COLO829 (cell line): Measurements from ENCODE around the gene FBXL13.
A peak's percentile ranks its signal among the peaks of the same experiment; 100 is the strongest.
"Not testable (repeated sequence)": the region's sequence is repeated elsewhere in the genome, so short reads cannot be mapped to it uniquely, and the experiment has no call there.

ENCODE experiments used
- DNase-seq: peaks from one replicate; pipeline ENCODE4 v3.0.0; 2012; ENCODE audit warnings: low spot score

FBXL13 gene

GRCh38 chr7:102983602-102984001 lies 91.0 kb downstream of the FBXL13 start:
- peak; percentile 54 for DNase-seq

GRCh38 chr7:102982235-102982634 lies 92.4 kb downstream of the FBXL13 start:
- no peak for DNase-seq

DNA sequence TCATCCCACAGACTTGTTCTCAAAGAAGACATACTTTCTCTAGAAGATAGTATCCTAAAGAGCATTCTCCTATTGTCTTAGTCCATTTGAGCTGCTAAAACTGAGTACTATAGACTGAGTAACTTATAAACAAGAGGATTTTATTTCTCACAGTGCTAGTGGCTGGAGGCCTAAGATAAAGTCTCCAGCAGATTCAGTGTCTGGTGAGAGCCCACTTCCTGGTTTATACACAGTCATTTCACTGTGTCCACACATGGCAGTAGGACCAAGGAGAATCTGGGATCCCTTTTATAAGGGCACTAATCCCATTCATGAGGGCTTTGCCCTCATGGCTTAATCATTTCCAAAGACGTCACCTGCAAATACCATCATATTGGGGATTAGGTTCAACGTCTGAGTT lies 93.1 kb downstream of the FBXL13 start:
- DNase-seq = no peak

DNA sequence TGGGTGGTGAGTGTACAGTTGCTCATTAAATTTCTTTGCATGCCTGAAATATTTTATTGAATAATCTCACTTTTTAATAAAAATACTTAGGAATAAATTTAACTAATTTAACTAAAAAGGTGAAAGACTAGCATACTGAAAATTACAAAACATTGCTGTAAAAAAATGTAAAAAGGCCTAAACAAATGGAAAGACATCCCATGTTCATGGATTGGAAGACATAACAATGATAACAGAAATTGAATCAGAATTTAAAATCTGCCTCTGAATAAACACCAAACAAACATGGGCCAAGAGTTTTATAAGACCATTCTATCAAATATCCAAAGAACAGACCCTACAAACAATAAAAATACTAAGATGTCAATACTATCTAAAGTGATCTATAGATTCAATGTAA lies 94.9 kb downstream of the FBXL13 start:
- DNase-seq = no peak

GRCh38 chr7:102978284-102978683 lies 96.3 kb downstream of the FBXL13 start:
- DNase-seq = no peak

DNA sequence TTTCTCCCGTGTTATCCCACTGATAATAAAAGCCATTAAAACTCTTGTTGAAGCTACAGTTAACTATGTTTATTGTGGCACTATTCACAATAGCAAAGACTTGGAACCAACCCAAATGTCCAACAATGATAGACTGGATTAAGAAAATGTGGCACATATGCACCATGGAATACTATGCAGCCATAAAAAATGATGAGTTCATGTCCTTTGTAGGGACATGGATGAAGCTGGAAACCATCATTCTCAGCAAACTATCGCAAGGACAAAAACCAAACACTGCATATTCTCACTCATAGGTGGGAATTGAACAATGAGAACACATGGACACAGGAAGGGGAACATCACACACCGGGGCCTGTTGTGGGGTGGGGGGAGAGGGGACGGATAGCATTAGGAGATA lies 97.0 kb downstream of the FBXL13 start:
- not testable (repeated sequence) for DNase-seq

DNA sequence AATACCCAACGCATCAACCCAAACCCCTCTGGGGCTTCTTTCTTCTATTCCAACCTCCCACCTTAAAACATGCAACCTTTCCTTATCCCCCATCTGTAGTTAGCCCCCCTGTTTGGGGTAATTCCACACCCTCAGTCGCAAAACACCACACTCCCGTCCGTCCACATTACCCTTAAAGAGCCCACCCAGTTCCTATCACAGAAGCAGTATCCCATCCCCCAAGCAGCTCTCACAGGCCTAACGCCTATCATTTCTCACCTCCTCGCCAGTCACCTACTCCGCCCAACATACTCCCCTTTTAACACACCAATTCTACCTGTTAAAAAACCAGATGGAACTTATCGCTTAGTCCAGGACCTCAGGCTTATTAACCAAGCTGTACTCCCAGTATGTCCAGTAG lies 98.1 kb downstream of the FBXL13 start:
- DNase-seq = no peak

- DNase-seq = no peak
These were observed 98.7 kb downstream of the FBXL13 start for GRCh38 chr7:102975854-102976253.

- DNase-seq = no peak
These were observed 100.0 kb downstream of the FBXL13 start for GRCh38 chr7:102974366-102975236.

GRCh38 chr7:102973096-102973802 lies 101.3 kb downstream of the FBXL13 start:
- DNase-seq = no peak

GRCh38 chr7:102967798-102968197 lies 106.8 kb downstream of the FBXL13 start:
- no peak for DNase-seq

DNA sequence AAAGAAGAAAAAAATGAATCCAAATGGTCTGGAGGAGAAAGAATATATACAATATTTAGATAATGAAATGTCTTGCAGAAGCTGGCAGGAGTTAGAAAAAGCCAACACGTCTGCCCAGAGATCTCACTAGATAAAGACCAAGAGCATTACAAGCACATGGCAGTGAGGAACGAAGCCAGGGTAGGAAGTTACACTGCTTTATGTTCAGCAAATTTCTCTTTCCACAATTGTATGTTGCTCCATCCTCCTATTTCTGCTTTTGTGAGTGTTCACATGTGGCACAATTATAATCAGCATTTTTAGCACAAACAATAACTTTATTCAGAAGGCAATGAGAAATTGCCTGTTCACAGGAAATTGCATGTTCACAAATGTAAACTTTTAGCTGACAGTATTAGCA lies 108.1 kb downstream of the FBXL13 start:
- no peak for DNase-seq

DNA sequence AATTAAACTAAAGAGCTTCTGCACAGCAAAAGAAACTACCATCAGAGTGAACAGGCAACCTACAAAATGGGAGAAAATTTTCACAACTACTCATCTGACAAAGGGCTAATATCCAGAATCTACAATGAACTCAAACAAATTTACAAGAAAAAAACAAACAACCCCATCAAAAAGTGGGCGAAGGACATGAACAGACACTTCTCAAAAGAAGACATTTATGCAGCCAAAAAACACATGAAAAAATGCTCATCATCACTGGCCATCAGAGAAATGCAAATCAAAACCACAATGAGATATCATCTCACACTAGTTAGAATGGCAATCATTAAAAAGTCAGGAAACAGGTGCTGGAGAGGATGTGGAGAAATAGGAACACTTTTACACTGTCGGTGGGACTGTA lies 112.6 kb downstream of the FBXL13 start:
- DNase-seq = not testable (repeated sequence)

DNA sequence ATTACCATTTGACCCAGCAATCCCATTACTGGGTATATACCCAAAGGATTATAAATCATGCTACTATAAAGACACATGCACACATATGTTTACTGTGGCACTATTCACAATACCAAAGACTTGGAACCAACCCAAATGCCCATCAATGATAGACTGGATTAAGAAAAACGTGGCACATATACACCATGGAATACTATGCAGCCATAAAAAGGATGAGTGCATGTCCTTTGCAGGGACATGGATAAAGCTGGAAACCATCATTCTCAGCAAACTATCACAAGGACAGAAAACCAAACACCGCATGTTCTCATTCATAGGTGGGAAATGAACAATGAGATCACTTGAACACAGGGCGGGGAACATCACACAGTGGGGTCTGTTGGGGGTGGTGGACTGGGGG lies 116.6 kb downstream of the FBXL13 start:
- not testable (repeated sequence) for DNase-seq

DNA sequence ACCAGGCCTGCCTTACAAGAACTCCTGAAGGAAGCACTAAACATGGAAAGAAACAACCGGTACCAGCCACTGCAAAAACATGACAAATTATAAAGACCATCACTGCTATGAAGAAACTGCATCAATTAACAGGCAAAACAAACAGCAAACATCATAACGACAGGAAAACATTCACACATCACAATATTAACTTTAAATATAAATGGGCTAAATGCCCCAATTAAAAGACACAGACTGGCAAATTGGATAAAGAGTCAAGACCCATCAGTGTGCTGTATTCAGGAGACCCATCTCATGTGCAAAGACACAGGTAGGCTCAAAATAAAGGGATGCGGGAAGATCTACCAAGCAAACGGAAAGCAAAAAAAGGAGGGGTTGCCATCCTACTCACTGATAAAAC lies 120.2 kb downstream of the FBXL13 start:
- DNase-seq = not testable (repeated sequence)

DNA sequence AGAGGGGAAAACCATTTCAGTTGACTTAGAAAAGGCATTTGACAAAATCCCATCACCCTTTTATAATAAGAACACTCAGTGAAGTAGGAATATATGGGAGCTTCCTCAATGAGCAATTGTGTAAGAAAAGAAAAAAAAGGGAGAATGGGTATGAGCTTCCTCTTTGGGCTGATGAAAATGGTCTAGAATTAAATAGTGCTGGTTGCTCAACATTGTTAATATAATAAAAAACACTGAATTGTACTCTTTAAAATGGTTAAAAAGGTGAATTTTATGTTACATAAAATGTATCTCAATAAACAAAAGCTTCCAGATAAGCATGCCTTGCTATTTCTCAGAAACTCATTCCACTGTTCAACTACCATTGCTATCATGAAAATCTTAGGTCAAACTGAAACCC lies 121.2 kb downstream of the FBXL13 start:
- no peak for DNase-seq

- no peak for DNase-seq
These were observed 122.8 kb downstream of the FBXL13 start for GRCh38 chr7:102951839-102952238.

DNA sequence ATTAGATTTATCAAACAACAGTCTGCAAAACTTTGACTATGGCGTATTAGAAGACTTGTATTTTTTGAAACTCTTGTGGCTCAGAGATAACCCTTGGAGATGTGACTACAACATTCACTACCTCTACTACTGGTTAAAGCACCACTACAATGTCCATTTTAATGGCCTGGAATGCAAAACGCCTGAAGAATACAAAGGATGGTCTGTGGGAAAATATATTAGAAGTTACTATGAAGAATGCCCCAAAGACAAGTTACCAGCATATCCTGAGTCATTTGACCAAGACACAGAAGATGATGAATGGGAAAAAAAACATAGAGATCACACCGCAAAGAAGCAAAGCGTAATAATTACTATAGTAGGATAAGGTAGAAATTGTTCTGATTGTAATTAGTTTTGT lies 130.4 kb downstream of the FBXL13 start:
- peak; percentile 73 for DNase-seq

DNA sequence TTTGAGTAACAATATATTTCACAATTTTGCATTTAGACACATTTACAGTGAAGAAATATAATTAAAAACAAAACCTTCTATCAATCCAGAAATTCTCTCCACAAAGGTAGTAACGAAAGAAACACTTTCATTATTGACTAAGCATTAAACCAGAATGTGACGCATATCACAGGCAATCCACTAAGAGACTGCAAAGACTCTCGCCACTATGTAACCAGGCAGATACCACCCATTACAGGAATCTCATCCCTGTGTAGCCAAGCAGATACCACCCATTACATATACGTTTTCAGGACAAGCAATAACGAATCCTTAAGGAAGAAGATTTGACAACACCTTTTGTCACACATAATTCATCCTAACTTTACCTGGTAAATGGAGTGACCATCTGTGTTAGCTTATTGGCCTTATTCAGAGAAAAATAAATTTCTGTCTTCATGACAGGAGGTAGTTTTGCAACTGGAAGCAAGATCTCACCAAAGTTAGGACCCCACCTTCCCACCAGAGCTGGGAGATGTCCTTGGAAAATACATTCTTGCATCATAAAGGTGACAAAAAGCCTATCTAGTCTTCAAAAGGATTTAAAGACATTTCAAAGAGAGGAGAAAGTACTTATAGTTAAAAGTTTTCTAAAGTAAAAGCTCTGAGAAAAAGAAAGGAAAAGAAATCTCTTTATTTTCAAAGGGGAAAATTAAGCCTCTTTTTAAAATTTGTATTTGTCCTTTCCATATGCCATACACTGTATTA lies 131.0 kb downstream of the FBXL13 start:
- no peak for DNase-seq

DNA sequence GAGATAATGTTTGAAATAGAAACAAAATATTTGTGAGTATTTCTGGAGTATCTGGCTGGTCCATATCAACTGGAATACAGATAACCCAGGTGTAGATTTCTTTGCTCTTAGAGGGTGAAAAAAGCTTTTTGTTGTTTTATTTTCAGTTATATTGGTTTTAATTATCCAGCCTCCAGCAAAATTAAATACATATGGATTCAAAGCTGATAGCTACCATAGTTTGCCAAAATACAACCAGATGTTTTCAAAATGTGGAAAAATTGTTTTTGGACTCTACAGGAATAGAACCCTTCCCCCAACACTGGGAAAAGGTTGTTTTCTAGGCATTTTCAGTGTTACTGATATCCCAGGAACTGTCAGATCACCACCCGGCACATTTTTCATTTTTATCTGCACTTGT lies 131.7 kb downstream of the FBXL13 start:
- no peak for DNase-seq

GRCh38 chr7:102942181-102942866 lies 132.3 kb downstream of the FBXL13 start:
- no peak for DNase-seq

- no peak for DNase-seq
These were observed 135.9 kb downstream of the FBXL13 start for GRCh38 chr7:102938679-102939078.
